Erythroblast (primary cell): ENCODE data around the gene FGL2.

Experiments
- GATA1 ChIP-seq: IDR thresholded peaks from 2 replicates; pipeline ENCODE4 v1.6.1; 2011; ENCODE audit warnings: low read depth, mild to moderate bottlenecking, control low read depth, low read length, moderate library complexity
- POLR2A ChIP-seq: IDR thresholded peaks from 2 replicates; pipeline ENCODE4 v1.6.1; 2011; ENCODE audit warnings: mild to moderate bottlenecking, low read length

- TF ChIP-seq POLR2A (no peak), GATA1 (no peak)
Measured at GRCh38 chr7:77181734-77182133, 17.9 kb downstream of the FGL2 start.
